GM18519 (cell line): Measurements from ENCODE around the gene SEC23A.
A peak's percentile ranks its signal among the peaks of the same experiment; 100 is the strongest.

ENCODE experiments used
- ATAC-seq: cut with Tn5 transposase; IDR thresholded peaks from one replicate; pipeline ENCODE4 v1.9.1; 2021; ENCODE audit warnings: mild to moderate bottlenecking, moderate library complexity; ENCODE audit not compliant: unreplicated experiment, low FRiP score

SEC23A gene

DNA sequence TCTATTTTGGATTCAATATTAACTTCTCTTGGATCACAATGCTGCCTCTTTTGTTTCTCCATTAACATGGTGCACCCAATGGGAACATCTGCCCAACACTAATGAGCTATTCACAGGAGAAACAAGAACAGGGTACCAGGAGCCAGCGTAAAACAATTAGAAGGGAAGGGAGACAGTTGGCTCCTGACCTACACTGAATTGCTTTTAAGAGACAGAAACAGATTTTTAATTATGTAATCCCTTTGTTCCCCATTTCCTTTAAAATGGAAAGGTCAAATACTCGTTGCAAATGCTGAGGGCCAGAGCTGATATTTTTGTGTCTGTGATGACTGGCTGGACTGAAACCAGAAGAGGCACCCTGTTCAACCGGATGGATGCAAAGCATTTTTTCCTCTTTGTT is 108.3 kb downstream of the SEC23A start:
- no peak for ATAC-seq

DNA sequence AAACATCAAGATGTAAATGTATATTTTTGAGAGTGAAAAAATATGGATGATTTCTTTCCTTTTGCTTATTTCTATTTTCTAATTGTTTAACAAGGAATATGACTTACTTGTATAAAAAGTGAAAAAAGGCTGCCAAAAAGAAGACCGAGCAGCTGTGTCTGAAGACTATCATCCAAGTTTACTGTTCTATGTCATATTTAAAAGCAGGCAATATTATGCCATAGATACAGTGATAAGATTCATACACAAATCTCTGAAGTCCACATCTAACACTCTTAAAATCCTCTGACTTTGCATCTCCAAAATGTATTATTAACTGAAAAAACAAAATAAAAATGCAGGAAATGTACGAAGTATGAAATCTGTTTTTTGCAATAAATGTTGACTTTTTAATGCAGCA is 109.1 kb downstream of the SEC23A start:
- ATAC-seq = no peak

DNA sequence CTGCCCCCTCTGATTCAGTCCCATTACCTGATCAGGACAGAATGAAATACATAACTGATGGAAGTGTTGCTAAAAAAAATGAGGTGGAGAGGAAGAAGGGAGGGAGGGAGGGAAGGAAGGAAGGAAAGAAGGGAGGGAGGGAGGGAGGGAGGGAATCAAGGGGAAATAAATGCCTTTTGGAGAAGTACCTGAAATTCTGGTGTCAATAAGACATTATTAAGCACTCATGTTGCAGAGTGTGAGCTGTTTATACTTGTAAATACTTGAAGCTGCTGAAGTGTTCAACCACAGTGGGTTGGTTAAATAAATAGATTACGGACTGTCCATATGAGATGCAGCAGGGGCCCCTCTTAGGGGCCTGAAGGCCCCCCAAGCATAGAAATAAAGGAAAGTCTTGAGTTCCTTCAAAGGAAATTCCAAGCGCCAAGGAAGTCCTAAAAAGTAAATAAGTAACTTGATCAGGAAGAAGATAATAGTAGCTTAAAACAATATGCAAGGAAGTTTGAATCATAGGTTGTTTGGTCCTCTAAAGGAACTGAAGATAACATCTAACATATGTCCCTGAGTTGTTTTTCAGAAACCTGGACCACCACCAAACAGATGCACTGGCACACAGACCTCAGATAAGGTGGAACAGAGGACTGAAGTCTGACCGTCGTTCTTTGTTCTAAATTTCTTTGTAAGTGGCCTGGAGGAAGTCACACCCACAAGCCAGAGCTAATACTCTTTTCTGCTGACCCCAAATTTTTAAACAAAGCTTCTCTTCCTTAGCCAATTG is 110.8 kb downstream of the SEC23A start:
- no peak for ATAC-seq

DNA sequence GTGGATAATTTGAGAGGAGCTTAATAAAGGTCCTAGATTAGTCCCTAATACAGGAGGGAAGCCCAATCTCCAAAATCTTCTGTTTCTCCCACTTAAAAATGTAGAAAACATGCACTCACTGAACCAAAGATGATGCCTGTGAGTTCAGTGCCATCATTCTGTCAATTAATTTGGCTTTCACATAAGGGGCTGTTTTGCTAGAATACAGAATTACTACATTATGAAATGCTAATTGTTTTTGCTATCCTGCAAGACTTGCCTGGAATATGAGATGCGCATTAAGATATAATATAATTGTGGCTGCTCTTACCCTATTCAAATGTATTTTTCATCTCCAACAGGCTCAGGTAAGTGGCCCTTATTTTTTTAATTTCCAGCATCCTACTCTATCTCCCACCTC is 111.7 kb downstream of the SEC23A start:
- ATAC-seq = no peak

DNA sequence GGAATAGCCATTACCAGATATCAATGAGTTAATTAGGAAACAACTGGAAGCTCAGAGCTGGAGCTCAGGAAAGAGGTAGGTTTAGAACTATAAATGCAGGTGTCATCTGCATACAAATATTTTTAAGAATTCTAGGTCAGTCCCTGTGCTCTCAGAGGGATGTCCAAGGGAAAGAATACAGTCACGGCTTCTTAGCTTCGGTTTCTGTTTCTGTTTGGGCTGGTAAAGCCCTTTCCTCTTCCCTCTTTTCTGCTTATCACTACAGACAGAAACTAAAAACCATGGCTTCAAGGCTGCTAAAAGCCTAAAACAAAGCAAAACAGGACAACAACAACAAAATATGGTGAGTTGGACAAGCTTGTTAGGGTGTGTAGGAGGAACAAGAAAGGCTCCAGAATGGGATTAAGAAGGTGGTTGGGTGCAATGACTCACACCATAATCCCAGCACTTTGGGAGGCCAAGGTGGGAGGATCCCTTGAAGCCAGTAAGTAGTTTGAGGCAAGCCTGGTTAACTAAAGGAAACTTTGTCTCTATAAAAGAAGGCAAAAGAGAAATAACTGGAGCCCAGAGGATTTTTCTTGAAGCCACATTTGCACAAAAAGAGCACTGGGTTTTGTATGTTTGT is 113.0 kb downstream of the SEC23A start:
- ATAC-seq = peak; percentile 95

DNA sequence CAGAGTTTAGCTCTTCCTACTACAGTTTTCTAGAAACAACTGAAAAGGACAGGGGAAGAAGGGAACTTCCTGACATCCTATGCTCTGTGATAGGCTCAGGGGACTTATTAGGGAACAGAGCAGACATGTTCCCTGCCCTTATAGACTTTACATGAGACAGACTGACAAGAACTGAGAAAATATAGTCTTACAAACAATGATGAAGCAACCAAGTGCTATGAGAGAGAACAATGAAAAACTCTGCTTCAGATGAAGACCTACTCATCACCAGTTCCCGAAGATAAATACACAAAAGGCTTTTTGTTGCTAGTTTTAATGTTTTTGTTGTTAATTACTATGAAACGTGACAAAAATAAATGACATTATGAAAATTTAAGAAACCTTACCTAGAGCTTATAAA is 115.3 kb downstream of the SEC23A start:
- no peak for ATAC-seq

DNA sequence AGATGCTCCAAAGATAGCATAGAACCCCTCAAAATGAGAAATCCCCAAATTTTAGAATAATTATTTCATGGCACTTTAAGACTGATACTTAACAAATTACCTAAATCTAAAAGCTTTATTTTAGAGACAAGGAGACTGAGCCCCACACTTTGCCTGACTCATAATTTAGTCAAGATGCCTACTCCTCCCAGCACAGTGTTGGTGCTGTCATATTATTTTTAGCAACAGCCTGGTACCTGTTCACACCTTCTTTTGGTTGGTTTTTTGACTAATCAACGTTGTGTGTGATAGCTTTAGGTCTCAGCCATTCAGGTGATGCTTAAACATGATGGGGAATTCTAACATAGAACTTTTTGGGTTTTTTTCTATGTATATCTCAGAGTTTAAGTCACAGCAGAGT is 120.2 kb downstream of the SEC23A start:
- ATAC-seq = no peak

DNA sequence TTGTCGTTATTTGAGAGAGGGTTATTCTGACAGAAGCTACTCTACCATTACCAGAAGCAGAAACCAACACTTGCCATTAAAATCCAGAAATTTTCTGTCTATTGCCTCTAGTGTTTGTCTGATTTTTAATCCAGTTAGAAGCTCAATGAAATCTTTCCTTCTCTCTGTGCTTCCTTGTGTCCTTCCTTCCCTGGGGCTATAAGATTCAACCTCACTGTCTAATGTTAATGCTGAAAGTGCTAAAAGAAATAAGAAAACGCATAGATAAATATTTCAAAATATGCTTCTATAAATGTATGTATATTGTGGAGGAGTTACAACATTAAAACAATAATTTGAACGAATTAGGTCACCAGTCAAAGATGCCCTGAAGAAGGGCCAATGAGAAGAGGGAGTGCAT is 120.8 kb downstream of the SEC23A start:
- no peak for ATAC-seq
